A172 (cell line): ENCODE measurements around the gene MGAT3. TPM values are rescaled to one million over a fixed set of nuclear protein-coding genes. Genes with fewer than 3 reads are reported as not detected.

ENCODE experiments used
- DNase-seq: peaks from one replicate; pipeline ENCODE4 v3.0.0-alpha.2; 2015; ENCODE audit warnings: low spot score
- total RNA-seq: library from RNA; depleted of rRNA; stranded (reverse); fragments of >200 nt; shearing (Covaris generic); gene quantifications from 2 replicates; pipeline ENCODE4 v1.2.3, GENCODE V29; 2014

The MGAT3 gene
- total RNA-seq, 1 experiment from 2014 or later, result 1.3 TPM

GRCh38 chr22:39428597-39429071 is 28.2 kb upstream of the MGAT3 start:
- peak; percentile 89 for DNase-seq

GRCh38 chr22:39429186-39429585 is 27.6 kb upstream of the MGAT3 start:
- no peak for DNase-seq

GRCh38 chr22:39429916-39430575 is 26.8 kb upstream of the MGAT3 start:
- DNase-seq, result no peak

GRCh38 chr22:39430576-39431150 is 26.1 kb upstream of the MGAT3 start:
- DNase-seq, result no peak

- no peak for DNase-seq
These were observed 25.5 kb upstream of the MGAT3 start for GRCh38 chr22:39431216-39431801.

- peak; percentile 22 for DNase-seq
These were observed 25.0 kb upstream of the MGAT3 start for GRCh38 chr22:39431821-39432251.

- no peak for DNase-seq
These were observed 24.4 kb upstream of the MGAT3 start for GRCh38 chr22:39432361-39432811.

- DNase-seq, result no peak
These were observed 23.2 kb upstream of the MGAT3 start for GRCh38 chr22:39433476-39434242.

GRCh38 chr22:39434243-39434653 is 22.6 kb upstream of the MGAT3 start:
- DNase-seq, result no peak

- DNase-seq, result no peak
These were observed 22.1 kb upstream of the MGAT3 start for GRCh38 chr22:39434721-39435120.

- no peak for DNase-seq
These were observed 21.2 kb upstream of the MGAT3 start for GRCh38 chr22:39435616-39436015.

GRCh38 chr22:39437791-39438704 is 18.8 kb upstream of the MGAT3 start:
- no peak for DNase-seq

GRCh38 chr22:39439170-39439569 is 17.6 kb upstream of the MGAT3 start:
- peak; percentile 55 for DNase-seq

- no peak for DNase-seq
These were observed 13.4 kb upstream of the MGAT3 start for GRCh38 chr22:39443398-39443797.

GRCh38 chr22:39444247-39444800 is 12.5 kb upstream of the MGAT3 start:
- DNase-seq, result no peak

- no peak for DNase-seq
These were observed 11.8 kb upstream of the MGAT3 start for GRCh38 chr22:39444937-39445465.

- no peak for DNase-seq
These were observed 11.1 kb upstream of the MGAT3 start for GRCh38 chr22:39445678-39446077.

- DNase-seq, result no peak
These were observed 10.5 kb upstream of the MGAT3 start for GRCh38 chr22:39446239-39446721.

- no peak for DNase-seq
These were observed 8.4 kb upstream of the MGAT3 start for GRCh38 chr22:39448205-39449054.

GRCh38 chr22:39449708-39450107 is 7.1 kb upstream of the MGAT3 start:
- no peak for DNase-seq
